ENCODE measurements around the gene SUDS3. TPM values are rescaled to one million over a fixed set of nuclear protein-coding genes. Genes with fewer than 3 reads are reported as not detected.

SUDS3 gene
- total RNA-seq, 1 donor from 2014 or later, result 27.2 TPM

GRCh38 chr12:118355843-118356242 is 20.5 kb upstream of the SUDS3 start:
- no peaks in the 10 kb centered on the region for H3K9me3 Mint-ChIP-seq (ENCODE audit: unreplicated experiment)
- peaks cover 20% of the 10 kb centered on the region for H3K4me1 Mint-ChIP-seq (ENCODE audit: unreplicated experiment)
- H3K27ac Mint-ChIP-seq (ENCODE audit: unreplicated experiment), result no peak overlapping the region
- no peak for DNase-seq (ENCODE audit: low spot score)
- TF ChIP-seq CTCF (IDR thresholded peaks at IDR 0.05; ENCODE audit: unreplicated experiment), result no peak
- no peaks in the 10 kb centered on the region for H3K36me3 Mint-ChIP-seq (ENCODE audit: low read depth, unreplicated experiment)
- H3K27me3 Mint-ChIP-seq (ENCODE audit: unreplicated experiment), result no peaks in the 10 kb centered on the region
- no peak overlapping the region for H3K4me3 Mint-ChIP-seq (ENCODE audit: unreplicated experiment)

GRCh38 chr12:118356809-118357256 is 19.5 kb upstream of the SUDS3 start:
- TF ChIP-seq CTCF (IDR thresholded peaks at IDR 0.05; ENCODE audit: unreplicated experiment), result no peak
- no peak overlapping the region for H3K27ac Mint-ChIP-seq (ENCODE audit: unreplicated experiment)

GRCh38 chr12:118357257-118358007 is 18.9 kb upstream of the SUDS3 start:
- no peaks in the 10 kb centered on the region for H3K9me3 Mint-ChIP-seq (ENCODE audit: unreplicated experiment)
- no peaks in the 10 kb centered on the region for H3K27me3 Mint-ChIP-seq (ENCODE audit: unreplicated experiment)
- no peak for DNase-seq (ENCODE audit: low spot score)
- H3K27ac Mint-ChIP-seq (ENCODE audit: unreplicated experiment), result no peak overlapping the region
- peak; percentile 19 for TF ChIP-seq CTCF (IDR thresholded peaks at IDR 0.05; ENCODE audit: unreplicated experiment)
- H3K4me1 Mint-ChIP-seq (ENCODE audit: unreplicated experiment), result peaks cover 20% of the 10 kb centered on the region
- no peaks in the 10 kb centered on the region for H3K36me3 Mint-ChIP-seq (ENCODE audit: low read depth, unreplicated experiment)
- no peak overlapping the region for H3K4me3 Mint-ChIP-seq (ENCODE audit: unreplicated experiment)

More at GRCh38 chr12:118356809-118357256, 19.5 kb upstream of the SUDS3 start:
- H3K36me3 Mint-ChIP-seq (ENCODE audit: low read depth, unreplicated experiment), result no peaks in the 10 kb centered on the region
- no peaks in the 10 kb centered on the region for H3K9me3 Mint-ChIP-seq (ENCODE audit: unreplicated experiment)
- peaks cover 20% of the 10 kb centered on the region for H3K4me1 Mint-ChIP-seq (ENCODE audit: unreplicated experiment)
- H3K4me3 Mint-ChIP-seq (ENCODE audit: unreplicated experiment), result no peak overlapping the region
- no peaks in the 10 kb centered on the region for H3K27me3 Mint-ChIP-seq (ENCODE audit: unreplicated experiment)
- no peak for DNase-seq (ENCODE audit: low spot score)

GRCh38 chr12:118358008-118358359 is 18.4 kb upstream of the SUDS3 start:
- no peak overlapping the region for H3K4me3 Mint-ChIP-seq (ENCODE audit: unreplicated experiment)
- H3K27ac Mint-ChIP-seq (ENCODE audit: unreplicated experiment), result no peak overlapping the region
- no peaks in the 10 kb centered on the region for H3K27me3 Mint-ChIP-seq (ENCODE audit: unreplicated experiment)
- no peaks in the 10 kb centered on the region for H3K36me3 Mint-ChIP-seq (ENCODE audit: low read depth, unreplicated experiment)
- H3K9me3 Mint-ChIP-seq (ENCODE audit: unreplicated experiment), result no peaks in the 10 kb centered on the region
- H3K4me1 Mint-ChIP-seq (ENCODE audit: unreplicated experiment), result peaks cover 20% of the 10 kb centered on the region
- TF ChIP-seq CTCF (IDR thresholded peaks at IDR 0.05; ENCODE audit: unreplicated experiment), result no peak
- no peak for DNase-seq (ENCODE audit: low spot score)
